ENCODE results near the gene NEK1.

- no peak for TF ChIP-seq CTCF (conservative IDR thresholded peaks at IDR 0.05; ENCODE audit: low read length)
- no peak for TF ChIP-seq EZH2phosphoT487 (IDR thresholded peaks at IDR 0.05; ENCODE audit: borderline replicate concordance, low read depth, low read length)
Measured at GRCh38 chr4:169632896-169633295, 20.5 kb upstream of the NEK1 start.
